ENCODE results near the gene ETNK2.
"Not testable (repeated sequence)": the region's sequence is repeated elsewhere in the genome, so short reads cannot be mapped to it uniquely, and the experiment has no call there.

The ETNK2 gene

GRCh38 chr1:204099754-204100153 lies 52.1 kb downstream of the ETNK2 start:
- DNase-seq (ENCODE audit: low read depth in 2 of 2), result not testable (repeated sequence)

- DNase-seq (ENCODE audit: low read depth in 2 of 2), result no peak
These were observed 53.2 kb downstream of the ETNK2 start for GRCh38 chr1:204098683-204099082.

GRCh38 chr1:204096931-204097330 lies 54.9 kb downstream of the ETNK2 start:
- no peak for DNase-seq (ENCODE audit: low read depth in 2 of 2)

GRCh38 chr1:204094856-204095634 lies 56.8 kb downstream of the ETNK2 start:
- no peak for DNase-seq (ENCODE audit: low read depth in 2 of 2)

- DNase-seq (ENCODE audit: low read depth in 2 of 2), result no peak
These were observed 57.5 kb downstream of the ETNK2 start for GRCh38 chr1:204094313-204094729.

GRCh38 chr1:204093781-204094180 lies 58.1 kb downstream of the ETNK2 start:
- no peak for DNase-seq (ENCODE audit: low read depth in 2 of 2)

- no peak for DNase-seq (ENCODE audit: low read depth in 2 of 2)
These were observed 58.5 kb downstream of the ETNK2 start for GRCh38 chr1:204093421-204093717.

GRCh38 chr1:204092632-204093420 lies 59.0 kb downstream of the ETNK2 start:
- DNase-seq (ENCODE audit: low read depth in 2 of 2), result no peak

GRCh38 chr1:204091787-204092312 lies 60.0 kb downstream of the ETNK2 start:
- no peak for DNase-seq (ENCODE audit: low read depth in 2 of 2)

GRCh38 chr1:204091066-204091465 lies 60.8 kb downstream of the ETNK2 start:
- no peak for DNase-seq (ENCODE audit: low read depth in 2 of 2)

GRCh38 chr1:204090132-204090531 lies 61.7 kb downstream of the ETNK2 start:
- DNase-seq (ENCODE audit: low read depth in 2 of 2), result not testable (repeated sequence)

GRCh38 chr1:204089044-204089751 lies 62.6 kb downstream of the ETNK2 start:
- no peak for DNase-seq (ENCODE audit: low read depth in 2 of 2)

- no peak for DNase-seq (ENCODE audit: low read depth in 2 of 2)
These were observed 63.2 kb downstream of the ETNK2 start for GRCh38 chr1:204088596-204088995.

- DNase-seq (ENCODE audit: low read depth in 2 of 2), result no peak
These were observed 63.8 kb downstream of the ETNK2 start for GRCh38 chr1:204087893-204088528.

GRCh38 chr1:204087181-204087892 lies 64.5 kb downstream of the ETNK2 start:
- DNase-seq (ENCODE audit: low read depth in 2 of 2), result no peak

GRCh38 chr1:204085876-204086275 lies 66.0 kb downstream of the ETNK2 start:
- DNase-seq (ENCODE audit: low read depth in 2 of 2), result no peak

GRCh38 chr1:204084247-204084772 lies 67.5 kb downstream of the ETNK2 start:
- DNase-seq (ENCODE audit: low read depth in 2 of 2), result no peak

- DNase-seq (ENCODE audit: low read depth in 2 of 2), result no peak
These were observed 68.4 kb downstream of the ETNK2 start for GRCh38 chr1:204083491-204083890.

GRCh38 chr1:204081791-204082513 lies 69.9 kb downstream of the ETNK2 start:
- DNase-seq (ENCODE audit: low read depth in 2 of 2), result no peak

- DNase-seq (ENCODE audit: low read depth in 2 of 2), result no peak
These were observed 70.6 kb downstream of the ETNK2 start for GRCh38 chr1:204081164-204081790.

Data from fibroblast of skin of left biceps (primary cell).